Fibroblast of skin of scalp (primary cell): Measurements from ENCODE around the gene PDS5A.
"Not testable (repeated sequence)": the region's sequence is repeated elsewhere in the genome, so short reads cannot be mapped to it uniquely, and the experiment has no call there.

Experiments
- DNase-seq: peaks from one replicate; pipeline ENCODE4 v3.0.0-alpha.2; 2013

Gene PDS5A

DNA sequence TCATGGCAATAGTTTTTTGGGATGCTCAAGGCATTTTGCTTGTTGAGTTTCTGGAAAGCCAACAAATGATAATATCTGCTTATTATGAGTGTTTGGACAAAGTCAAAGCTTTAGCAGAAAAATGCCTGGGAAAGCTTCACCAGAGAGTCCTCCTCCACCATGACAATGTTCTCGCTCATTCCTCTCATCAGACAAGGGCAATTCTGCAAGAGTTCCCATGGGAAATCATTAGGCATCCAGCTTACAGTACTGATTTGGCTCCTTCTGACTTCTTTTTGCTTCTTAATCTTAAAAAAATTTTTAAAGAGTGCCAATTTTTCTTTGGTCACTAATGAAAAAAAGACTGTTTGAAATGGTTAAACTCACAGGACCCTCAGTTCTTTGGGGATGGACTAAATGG, 143.4 kb downstream of the PDS5A start:
- peak; percentile 68 for DNase-seq

DNA sequence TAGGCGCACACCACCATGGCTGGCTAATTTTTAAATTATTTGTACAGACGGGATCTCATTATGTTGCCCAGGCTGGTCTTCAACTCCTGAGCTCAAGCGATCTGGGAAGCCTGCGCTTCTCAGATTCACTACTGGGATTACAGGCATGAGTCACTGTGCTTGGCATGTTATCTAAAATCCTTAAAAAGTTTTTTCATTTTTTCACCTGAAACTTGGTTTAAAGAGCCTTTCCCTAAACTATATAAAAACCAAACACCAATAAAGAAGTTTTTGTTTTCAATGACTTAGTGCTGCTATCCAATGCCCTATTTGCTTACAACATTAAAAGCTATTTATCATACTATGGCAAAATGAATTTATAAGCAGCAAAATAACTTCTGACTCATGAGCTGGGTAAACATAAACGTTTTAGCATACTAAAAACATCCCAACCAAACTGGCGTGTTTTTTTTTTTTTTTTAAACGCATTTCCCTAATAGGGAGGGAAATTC, 151.9 kb downstream of the PDS5A start:
- DNase-seq = peak; percentile 31

DNA sequence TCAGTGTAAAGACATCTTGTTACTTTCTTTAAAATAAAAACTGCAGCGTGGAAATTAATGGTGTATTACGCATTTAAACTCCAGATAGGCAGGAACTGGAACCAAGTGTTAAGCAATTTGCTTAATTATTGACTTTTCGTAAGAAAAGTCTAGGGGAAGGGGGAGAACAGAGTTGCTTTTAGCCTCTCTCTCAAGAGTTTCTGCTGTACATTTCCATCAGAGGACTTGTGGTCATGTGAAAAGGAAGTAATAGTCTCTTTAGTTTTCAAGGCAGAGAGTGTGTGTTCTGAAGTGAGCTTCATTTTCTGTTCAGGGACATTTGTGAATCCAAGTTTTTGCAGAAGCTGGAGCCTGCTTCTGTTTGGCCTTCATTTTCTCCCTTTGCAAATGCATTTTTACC, 152.6 kb downstream of the PDS5A start:
- no peak for DNase-seq

DNA sequence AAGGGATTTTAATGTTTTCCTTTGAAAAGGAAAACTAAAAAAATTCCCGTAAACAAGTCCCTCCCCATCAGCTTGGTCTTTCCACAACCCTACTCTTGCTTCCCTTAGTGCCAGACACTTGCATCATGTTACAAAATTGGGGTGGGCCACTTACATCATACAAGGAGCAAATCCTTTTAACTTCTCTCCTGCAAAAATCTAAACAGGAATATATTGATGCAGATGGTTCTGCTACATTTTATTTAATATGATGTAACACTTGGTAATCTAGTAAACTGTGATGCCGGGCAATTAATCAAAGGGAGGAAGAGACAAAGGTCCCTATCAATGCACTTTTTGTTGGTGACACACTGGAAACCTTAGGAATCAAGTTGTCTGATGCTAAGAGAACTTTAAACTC, 154.5 kb downstream of the PDS5A start:
- peak; percentile 83 for DNase-seq

DNA sequence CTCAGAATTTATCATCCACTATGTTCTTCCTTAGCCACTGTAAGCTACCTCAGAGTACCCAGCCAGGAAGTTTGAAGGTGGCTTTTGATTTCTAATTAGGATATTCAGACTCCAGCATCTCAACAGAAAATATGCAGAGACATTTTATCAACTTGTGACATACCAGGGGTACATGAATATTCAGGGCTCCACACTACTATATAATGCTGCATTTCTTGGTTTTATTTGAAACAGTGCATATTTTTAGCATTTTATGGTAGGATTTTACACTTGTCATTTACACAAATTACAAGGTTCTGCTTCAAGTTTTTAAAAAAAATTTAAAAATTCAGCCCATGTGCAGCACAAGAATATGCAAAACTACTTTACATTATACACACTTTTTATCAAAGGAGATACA, 155.0 kb downstream of the PDS5A start:
- no peak for DNase-seq

DNA sequence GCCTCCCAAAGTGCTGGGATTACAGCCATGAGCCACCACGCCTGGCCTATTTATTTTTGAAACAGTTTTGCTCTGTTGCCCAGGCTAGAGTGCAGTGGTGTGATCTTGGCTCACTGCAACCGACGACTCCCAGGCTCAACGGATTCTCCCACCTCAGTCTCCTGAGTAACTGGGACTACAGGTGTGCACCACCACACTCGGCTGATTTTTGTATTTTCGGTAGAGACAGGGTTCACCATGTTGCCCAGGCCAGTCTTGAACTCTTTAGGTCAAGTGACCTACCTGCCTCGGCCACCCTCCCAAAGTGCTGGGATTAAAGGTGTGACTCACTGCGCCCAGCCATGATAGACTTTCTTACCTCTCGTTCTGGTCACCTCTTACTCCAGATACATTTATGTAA, 155.8 kb downstream of the PDS5A start:
- no peak for DNase-seq

DNA sequence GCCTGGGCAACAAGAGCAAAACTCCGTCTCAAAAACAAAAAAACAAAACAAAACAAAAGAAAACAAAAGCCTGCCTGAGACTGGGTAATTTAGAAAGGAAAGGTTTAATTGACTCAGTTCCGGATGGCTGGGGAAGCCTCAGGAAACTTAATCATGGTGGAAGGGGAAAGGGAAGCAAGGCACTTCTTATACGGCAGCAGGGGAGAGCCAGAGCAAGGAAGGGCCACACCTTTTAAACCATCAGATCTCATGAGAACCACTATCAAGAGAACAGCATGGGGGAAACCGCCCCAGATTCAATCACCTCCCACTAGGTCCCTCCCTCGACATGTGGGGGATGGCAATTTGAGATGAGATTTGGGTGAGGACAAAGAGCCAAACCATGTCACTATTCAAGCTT, 157.5 kb downstream of the PDS5A start:
- DNase-seq = no peak

DNA sequence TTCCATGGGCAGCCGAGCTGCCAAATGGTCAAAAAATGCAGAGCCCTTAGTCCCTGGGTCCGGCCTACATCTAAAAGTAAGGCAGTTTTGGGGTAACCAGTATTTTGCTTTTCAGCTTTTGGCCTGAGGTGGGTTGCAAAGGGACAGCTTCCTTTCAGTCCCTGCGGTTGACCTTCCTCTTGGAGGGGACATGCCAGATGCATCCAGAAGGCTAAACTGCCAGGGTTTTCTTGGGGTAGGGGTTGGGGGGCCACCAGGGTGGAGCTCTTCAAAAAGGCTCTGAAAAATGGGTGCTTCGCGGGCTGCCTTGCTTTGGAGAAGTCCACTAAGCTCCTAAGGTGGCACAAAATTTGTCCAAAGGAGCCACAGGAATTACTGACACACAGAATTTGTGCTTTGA, 159.1 kb downstream of the PDS5A start:
- no peak for DNase-seq

DNA sequence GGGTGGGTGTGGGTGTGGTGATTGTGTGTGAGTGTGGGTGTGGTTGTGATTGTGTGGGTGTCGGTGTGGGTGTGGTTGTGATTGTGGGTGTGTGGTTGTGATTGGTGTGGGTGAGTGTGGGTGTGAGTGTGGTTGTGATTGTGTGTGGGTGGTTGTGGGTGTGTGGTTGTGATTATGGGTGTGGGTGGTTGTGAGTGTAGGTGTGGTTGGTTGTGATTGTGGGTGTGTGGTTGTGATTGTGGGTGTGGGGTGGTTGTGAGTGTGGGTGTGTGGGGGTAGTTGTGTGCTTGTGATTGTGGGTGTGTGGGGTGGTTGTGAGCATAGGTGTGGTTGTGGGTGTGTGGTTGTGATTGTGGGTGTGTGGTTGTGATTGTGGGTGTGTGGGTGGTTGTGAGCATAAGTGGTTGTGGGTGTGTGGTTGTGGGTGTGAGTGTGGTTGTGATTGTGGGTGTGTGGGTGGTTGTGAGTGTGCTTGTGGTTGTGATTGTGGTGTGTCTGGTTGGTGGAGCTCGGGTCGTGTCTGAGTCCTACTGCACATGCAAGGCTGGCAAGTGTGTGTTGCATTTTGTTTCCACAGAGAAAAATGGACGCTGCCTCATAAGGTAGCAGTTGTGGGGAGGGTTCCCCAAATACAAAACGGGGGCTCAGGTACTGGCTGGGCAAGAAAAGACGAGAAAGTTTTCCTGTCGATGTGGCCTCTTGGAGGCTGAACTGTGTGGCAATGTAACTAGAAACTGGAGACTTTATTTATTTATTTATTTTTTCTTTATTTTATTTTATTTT, 163.1 kb downstream of the PDS5A start:
- peak; percentile 21 for DNase-seq

DNA sequence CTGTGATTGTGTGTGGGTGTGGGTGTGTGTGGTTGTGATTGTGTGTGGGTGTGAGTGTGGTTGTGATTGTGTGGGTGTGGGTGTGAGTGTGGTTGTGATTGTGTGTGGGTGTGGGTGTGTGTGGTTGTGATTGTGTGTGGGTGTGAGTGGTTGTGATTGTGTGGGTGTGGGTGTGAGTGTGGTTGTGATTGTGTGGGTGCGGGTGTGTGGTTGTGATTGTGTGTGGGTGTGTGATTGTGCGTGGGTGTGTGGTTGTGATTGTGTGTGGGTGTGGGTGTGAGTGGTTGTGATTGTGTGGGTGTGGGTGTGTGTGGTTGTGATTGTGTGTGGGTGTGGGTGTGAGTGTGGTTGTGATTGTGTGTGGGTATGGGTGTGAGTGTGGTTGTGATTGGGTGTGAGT, 163.9 kb downstream of the PDS5A start:
- DNase-seq = not testable (repeated sequence)

DNA sequence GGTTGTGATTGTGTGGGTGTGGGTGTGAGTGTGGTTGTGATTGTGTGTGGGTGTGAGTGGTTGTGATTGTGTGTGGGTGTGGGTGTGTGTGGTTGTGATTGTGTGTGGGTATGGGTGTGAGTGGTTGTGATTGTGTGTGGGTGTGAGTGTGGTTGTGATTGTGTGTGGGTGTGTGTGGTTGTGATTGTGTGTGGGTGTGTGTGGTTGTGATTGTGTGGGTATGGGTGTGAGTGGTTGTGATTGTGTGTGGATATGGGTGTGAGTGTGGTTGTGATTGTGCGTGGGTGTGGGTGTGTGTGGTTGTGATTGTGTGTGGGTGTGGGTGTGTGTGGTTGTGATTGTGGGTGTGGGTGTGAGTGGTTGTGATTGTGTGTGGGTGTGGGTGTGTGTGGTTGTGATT, 164.7 kb downstream of the PDS5A start:
- DNase-seq = not testable (repeated sequence)

DNA sequence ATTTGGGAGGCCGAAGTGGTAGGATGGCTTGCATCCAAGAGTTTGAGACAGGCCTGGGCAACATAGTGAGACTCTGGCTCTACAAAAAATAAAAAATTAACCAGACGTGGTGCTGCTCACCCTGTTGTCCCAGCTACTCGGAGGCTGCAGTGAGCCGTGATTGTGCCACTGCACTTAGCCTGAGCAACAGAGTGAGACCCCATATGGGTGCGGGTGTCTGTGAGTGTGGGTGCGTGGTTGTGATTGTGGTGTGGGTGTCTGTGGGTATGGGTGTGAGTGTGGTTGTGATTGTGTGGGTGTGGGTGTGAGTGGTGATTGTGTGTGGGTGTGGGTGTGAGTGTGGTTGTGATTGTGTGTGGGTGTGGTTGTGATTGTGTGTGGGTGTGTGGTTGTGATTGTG, 165.2 kb downstream of the PDS5A start:
- no peak for DNase-seq

DNA sequence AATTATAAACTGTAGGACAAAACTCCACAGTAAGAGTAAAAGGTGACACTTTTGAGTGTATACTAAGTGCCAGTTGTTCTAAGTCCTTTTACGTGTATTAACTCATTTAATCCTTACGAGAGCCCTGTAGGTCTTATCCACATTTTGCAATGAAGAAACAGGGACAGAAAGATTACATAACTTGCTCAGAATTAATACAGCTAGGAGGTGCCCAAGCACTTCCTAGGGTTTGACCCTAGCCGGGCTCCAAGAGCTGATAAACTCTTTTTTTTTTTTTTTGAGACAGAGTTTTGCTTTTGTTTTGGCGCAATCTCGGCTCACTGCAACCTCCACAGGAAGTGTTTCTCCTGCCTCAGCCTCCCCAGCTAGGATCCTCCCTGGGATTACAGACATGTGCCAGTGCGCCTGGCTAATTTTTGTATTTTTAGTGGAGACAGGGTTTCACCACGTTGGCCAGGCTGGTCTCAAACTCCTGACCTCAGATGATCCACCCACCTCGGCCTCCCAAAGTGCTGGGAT, 169.4 kb downstream of the PDS5A start:
- no peak for DNase-seq

DNA sequence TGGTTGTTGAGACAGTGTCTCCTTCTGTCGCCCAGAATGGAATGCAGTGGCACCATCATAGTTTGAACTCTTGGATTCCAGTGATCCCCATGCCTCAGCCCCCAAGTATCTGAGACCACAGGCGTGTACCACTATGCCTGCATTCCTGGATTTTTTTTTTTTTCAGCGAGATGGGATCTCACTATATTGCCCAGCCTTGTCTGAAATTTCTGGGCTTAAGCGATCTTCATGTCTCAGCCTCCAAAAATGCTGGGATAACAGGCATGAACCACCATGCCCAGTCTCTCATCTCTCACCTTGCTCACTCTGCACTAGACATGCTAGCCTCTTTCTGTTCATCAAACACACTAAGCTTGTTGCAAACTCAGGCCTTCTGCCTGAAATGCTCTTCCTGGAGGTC, 175.7 kb downstream of the PDS5A start:
- DNase-seq = peak; percentile 33

DNA sequence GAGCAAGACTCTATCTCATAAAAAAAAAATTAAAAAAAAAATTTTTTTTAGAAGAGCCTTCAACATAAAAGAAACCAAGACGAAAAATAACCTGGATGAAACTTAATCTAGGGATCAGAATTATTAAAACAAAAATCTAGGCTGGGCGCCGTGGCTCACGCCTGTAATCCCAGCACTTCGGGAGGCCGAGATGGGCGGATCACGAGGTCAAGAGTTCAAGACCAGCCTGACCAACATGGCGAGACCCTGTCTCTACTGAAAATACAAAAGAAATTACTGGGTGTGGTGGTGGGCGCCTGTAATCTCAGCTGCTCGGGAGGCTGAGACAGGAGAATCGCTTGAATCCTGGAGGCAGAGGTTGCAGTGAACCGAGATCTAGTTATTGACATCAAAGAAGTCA, 184.7 kb downstream of the PDS5A start:
- DNase-seq = not testable (repeated sequence)

DNA sequence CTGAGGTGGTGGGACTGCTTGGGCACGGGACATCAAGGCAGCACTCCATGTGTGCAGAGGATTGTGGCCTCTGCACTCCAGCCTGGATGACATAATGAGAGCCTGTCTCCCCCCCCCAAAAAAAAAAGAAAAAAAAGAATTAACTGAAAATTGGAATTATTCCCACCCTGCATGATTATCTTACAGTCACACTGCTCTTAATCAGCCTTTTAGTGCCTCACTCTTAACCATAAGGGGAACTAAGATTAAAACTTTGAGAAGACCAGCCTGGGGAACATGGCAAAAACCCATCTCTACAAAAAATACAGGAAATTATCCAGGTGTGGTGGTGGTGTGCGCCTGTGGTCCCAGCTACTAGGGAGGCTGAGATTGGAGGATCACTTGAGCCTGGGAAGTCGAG, 185.2 kb downstream of the PDS5A start:
- no peak for DNase-seq

DNA sequence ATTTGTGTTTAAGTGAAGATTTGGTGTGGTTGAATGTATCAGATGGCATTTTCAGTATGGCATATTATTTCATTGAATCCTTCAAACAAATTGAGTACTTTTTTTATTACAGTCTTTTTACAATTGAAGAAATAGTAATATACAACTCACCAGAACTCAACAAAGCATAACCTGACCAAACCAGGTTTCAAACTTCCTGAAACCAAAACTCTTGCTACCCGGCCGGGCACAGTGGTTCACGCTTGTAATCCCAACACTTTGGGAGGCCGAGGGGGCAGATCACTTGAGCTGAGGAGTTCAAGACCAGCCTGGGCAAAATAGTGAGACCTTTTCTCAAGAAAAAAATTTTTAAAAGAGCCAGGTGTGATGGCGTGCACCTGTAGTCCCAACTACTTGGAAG, 185.6 kb downstream of the PDS5A start:
- DNase-seq = no peak

DNA sequence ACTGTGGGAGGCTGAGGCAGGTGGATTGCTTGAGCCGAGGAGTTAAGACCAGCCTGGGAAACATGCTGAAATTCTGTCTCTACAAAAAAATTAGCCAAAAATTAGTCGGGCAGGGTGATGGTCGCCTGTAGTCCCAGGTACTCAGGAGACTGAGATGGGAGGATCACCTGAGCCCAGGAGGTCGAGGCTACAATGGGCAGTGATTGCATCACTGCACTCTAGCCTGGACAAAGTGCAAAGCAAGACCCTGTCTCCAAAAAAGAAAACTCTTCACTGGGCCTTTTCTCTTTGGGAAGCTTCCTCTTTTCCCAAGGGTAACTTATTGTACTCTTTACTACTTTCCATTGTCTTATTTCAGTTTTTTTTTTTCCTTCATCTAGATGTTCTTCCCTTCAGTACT, 190.9 kb downstream of the PDS5A start:
- DNase-seq = no peak

DNA sequence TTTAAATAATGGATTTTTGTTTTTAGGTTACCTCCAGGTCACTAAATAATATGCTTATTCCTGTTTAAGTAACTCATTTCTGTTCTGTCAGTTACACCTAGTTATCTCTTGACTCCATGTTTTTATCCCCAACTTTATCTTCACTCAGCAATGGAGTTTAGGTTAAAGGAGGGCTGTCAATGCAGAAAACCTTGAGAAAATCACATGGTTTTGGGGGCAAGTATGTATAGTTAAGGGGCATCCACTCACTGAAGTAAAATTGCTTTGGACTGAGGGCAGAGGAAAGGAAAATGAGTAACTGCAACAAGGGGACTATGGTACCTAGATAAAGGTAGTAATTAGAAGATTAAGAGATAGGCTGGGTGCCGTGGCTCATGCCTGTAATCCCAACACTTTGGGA, 192.6 kb downstream of the PDS5A start:
- DNase-seq = no peak

DNA sequence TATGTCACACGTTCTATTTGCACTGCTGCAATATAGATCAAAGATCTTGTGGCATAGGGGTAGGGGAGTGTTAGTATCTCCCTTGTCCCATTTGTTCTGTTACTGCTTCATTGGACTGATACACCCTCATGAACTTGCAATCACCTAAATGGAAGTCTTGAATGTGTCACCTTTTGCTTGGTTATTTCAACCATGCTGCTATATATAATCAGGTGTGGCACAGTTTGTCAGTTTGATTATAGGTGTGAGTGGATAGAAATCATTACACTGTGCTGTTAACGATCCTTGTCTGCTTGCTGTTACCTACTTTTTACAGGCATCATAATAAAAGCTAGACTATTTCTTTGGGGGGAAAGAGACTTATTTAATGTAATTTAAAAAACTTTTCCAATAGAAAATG, 195.7 kb downstream of the PDS5A start:
- not testable (repeated sequence) for DNase-seq
